IMR-90 (cell line): Measurements from ENCODE around the gene HES7. TPM values are rescaled to one million over a fixed set of nuclear protein-coding genes. Genes with fewer than 3 reads are reported as not detected.

Experiments used
- ATAC-seq: fragments of 200-7000 bp; cut with Tn5 transposase; 2 replicates; pipeline ENCODE4 v1.9.1; 2020; ENCODE audit warnings: low read depth, mild to moderate bottlenecking, moderate library complexity
- BruUV-seq: library from RNA; stranded (reverse); fragments of 400-500 nt; replicated peaks from 2 replicates; lab custom pipeline; 2021; lab: Mats Ljungman, UMichigan
- CTCF ChIA-PET: fragments of 300-600 bp; formaldehyde crosslinking; extraction: SDS; loops from one replicate; lab custom pipeline; 2021; ENCODE audit warnings: antibody characterized with exemption; lab: Yijun Ruan, JAX
- POLR2A ChIA-PET: fragments of 300-600 bp; sonication (Branson Sonifier 250); formaldehyde crosslinking; loops from one replicate; lab custom pipeline; 2022; ENCODE audit warnings: antibody characterized with exemption; ENCODE audit not compliant: unreplicated experiment; lab: Charles Lee
- DNase-seq: peaks from one replicate; pipeline ENCODE4 v3.0.0; 2013
- H2AFZ ChIP-seq: replicated peaks from 2 replicates; pipeline ENCODE3; 2013; ENCODE audit warnings: low read length, mild to moderate bottlenecking; ENCODE audit not compliant: poor library complexity
- H2AK5ac ChIP-seq: 2 replicates; pipeline ENCODE4 v1.6.1; 2013; ENCODE audit warnings: low read depth, low read length, inconsistent platforms
- H2AK9ac ChIP-seq: replicated peaks from 2 replicates; pipeline ENCODE3; 2013; ENCODE audit warnings: mild to moderate bottlenecking, low read depth, low read length, moderate library complexity; ENCODE audit not compliant: poor library complexity
- H2BK120ac ChIP-seq: 2 replicates; pipeline ENCODE4 v1.6.1; 2013; ENCODE audit warnings: low read depth, low read length, inconsistent platforms
- H2BK15ac ChIP-seq: 3 replicates; pipeline ENCODE4 v1.6.1; 2013; ENCODE audit warnings: low read depth, low read length, inconsistent platforms
- H2BK20ac ChIP-seq: 2 replicates; pipeline ENCODE4 v1.6.1; 2013; ENCODE audit warnings: low read depth, mild to moderate bottlenecking, inconsistent platforms, low read length, moderate library complexity
- H2BK5ac ChIP-seq: 2 replicates; pipeline ENCODE4 v1.6.1; 2013; ENCODE audit warnings: mild to moderate bottlenecking, low read depth, low read length, inconsistent platforms; ENCODE audit not compliant: poor library complexity, severe bottlenecking
- H3K14ac ChIP-seq: replicated peaks from 2 replicates; pipeline ENCODE4 v1.6.1; 2013; ENCODE audit warnings: low read depth, low read length, inconsistent platforms
- H3K18ac ChIP-seq: 2 replicates; pipeline ENCODE4 v1.6.1; 2013; ENCODE audit warnings: low read depth, low read length, control low read depth
- H3K23ac ChIP-seq: 2 replicates; pipeline ENCODE4 v1.6.1; 2013; ENCODE audit warnings: low read depth, low read length, inconsistent platforms
- H3K27ac ChIP-seq: 2 replicates; pipeline ENCODE4 v1.5.1; 2013; ENCODE audit warnings: mild to moderate bottlenecking, control low read depth, low read length; ENCODE audit not compliant: insufficient read depth
- H3K27me3 ChIP-seq: 2 replicates; pipeline ENCODE4 v1.6.1; 2013; ENCODE audit warnings: low read length; ENCODE audit not compliant: control insufficient read depth, insufficient read depth
- H3K36me3 ChIP-seq: 2 replicates; pipeline ENCODE4 v1.6.1; 2013; ENCODE audit warnings: low read length, mixed read lengths; ENCODE audit not compliant: control insufficient read depth, insufficient read depth
- H3K4ac ChIP-seq: 2 replicates; pipeline ENCODE4 v1.6.1; 2013; ENCODE audit warnings: low read depth, low read length, inconsistent platforms
- H3K4me1 ChIP-seq: 2 replicates; pipeline ENCODE4 v1.6.1; 2013; ENCODE audit warnings: low read length, mixed read lengths; ENCODE audit not compliant: control insufficient read depth, insufficient read depth
- H3K4me2 ChIP-seq: 2 replicates; pipeline ENCODE4 v1.6.1; 2013; ENCODE audit warnings: low read depth, mild to moderate bottlenecking, control low read depth, low read length, moderate library complexity
- H3K4me3 ChIP-seq: 2 replicates; pipeline ENCODE4 v1.5.1; 2013; ENCODE audit warnings: low read depth, mild to moderate bottlenecking, control low read depth, low read length, moderate library complexity; ENCODE audit not compliant: insufficient read depth
- H3K56ac ChIP-seq: 2 replicates; pipeline ENCODE4 v1.6.1; 2013; ENCODE audit warnings: low read length, inconsistent platforms; ENCODE audit not compliant: insufficient read depth; ENCODE audit errors: extremely low read depth
- H3K79me1 ChIP-seq, 2 experiments: 2 replicates each; pipeline ENCODE4 v1.6.1; 2013; ENCODE audit warnings: low read length in 2 of 2, inconsistent platforms in 1 of 2, low read depth in 1 of 2
- H3K9ac ChIP-seq: 2 replicates; pipeline ENCODE4 v1.6.1; 2013; ENCODE audit warnings: low read depth, low read length, control low read depth
- H3K9me1 ChIP-seq: 2 replicates; pipeline ENCODE4 v1.6.1; 2013; ENCODE audit warnings: low read length, inconsistent platforms; ENCODE audit not compliant: insufficient read depth
- H3K9me3 ChIP-seq: 2 replicates; pipeline ENCODE4 v1.6.1; 2013; ENCODE audit warnings: low read length; ENCODE audit not compliant: control insufficient read depth, insufficient read depth
- H4K20me1 ChIP-seq: 2 replicates; pipeline ENCODE4 v1.6.1; 2013; ENCODE audit warnings: low read length, inconsistent platforms; ENCODE audit not compliant: insufficient read depth
- H4K5ac ChIP-seq: 2 replicates; pipeline ENCODE4 v1.6.1; 2013; ENCODE audit warnings: mild to moderate bottlenecking, low read depth, low read length, control low read depth
- H4K8ac ChIP-seq, 2 experiments: 2 replicates each; pipeline ENCODE4 v1.6.1; 2013; ENCODE audit warnings: low read depth in 2 of 2, low read length in 2 of 2, control low read depth in 1 of 2, inconsistent platforms in 1 of 2
- H4K91ac ChIP-seq: 2 replicates; pipeline ENCODE4 v1.6.1; 2013; ENCODE audit warnings: low read depth, low read length, inconsistent platforms; ENCODE audit not compliant: insufficient read depth
- CHD1 ChIP-seq: IDR thresholded peaks from 2 replicates; pipeline ENCODE4 v1.6.1; 2012; ENCODE audit warnings: low read depth, low read length, improper control_type of control experiment
- MAZ ChIP-seq: IDR thresholded peaks from 2 replicates; pipeline ENCODE4 v1.6.1; 2012; ENCODE audit warnings: low read depth, mild to moderate bottlenecking, low read length, improper control_type of control experiment, moderate library complexity, borderline replicate concordance
- NFE2L2 ChIP-seq: fragments of 150-350 bp; IDR thresholded peaks from 2 replicates; pipeline ENCODE4 v1.6.1; 2016; ENCODE audit warnings: low read depth, mild to moderate bottlenecking, low read length
- SMC3 ChIP-seq: fragments of 150-350 bp; IDR thresholded peaks from 2 replicates; pipeline ENCODE4 v1.6.1; 2016; ENCODE audit warnings: low read depth, mild to moderate bottlenecking, antibody characterized with exemption, low read length, moderate library complexity
- WGBS, 2 experiments: methylation state at CpG; one replicate each; pipeline versions ENCODE4 v1.1.5 to v1.1.7; 2013; ENCODE audit warnings: missing lambda C conversion rate in 2 of 2; ENCODE audit not compliant: insufficient read length in 1 of 2; ENCODE audit errors: extremely low coverage in 2 of 2; 5-methylcytosine and 5-hydroxymethylcytosine counted together
- dilution Hi-C: fragments of 300-500 bp; cut with HindIII; formaldehyde crosslinking; loops from one replicate; pipeline ENCODE4 v1.14.3; 2018; ENCODE audit warnings: low sequenced_read_pairs; ENCODE audit not compliant: unreplicated experiment
- in situ Hi-C: fragments of 300-500 bp; cut with MboI; formaldehyde crosslinking; loops from 3 replicates; pipeline ENCODE4 v1.14.3; 2019; ENCODE audit warnings: low sequenced_read_pairs, inconsistent platforms, mixed read lengths
- intact Hi-C: fragments of 100-400 bp; cut with micrococcal nuclease; formaldehyde crosslinking; loops from 2 replicates; pipeline ENCODE4 v1.10.0; 2022
- polyA plus RNA-seq, 3 experiments: library from polyadenylated mRNA; depleted of rRNA; stranded (reverse); fragments of >200 nt; gene quantifications; 2 replicates each; pipeline ENCODE4 v1.2.3, GENCODE V29; 2012; ENCODE audit warnings: low replicate concordance in 1 of 3
- total RNA-seq: library from RNA; depleted of rRNA; stranded (reverse); fragments of >200 nt; gene quantifications from 2 replicates; pipeline ENCODE4 v1.2.3, GENCODE V29; 2012

Gene HES7
- total and polyA plus RNA-seq, 2 of the 4 experiments (the other 2 are of a cell fraction), result 0.43 TPM; not detected in 1

- DNase-seq, result peak; percentile 52
- peak; percentile 41 for ATAC-seq
- Histone ChIP-seq H2BK5ac (no peak overlapping the region), H3K4me3 (peak overlapping the region; percentile 79), H3K36me3 (no peaks in the 10 kb centered on the region), H3K18ac (no peak overlapping the region), H2AFZ (peak overlapping the region; percentile 90), H2BK20ac (no peak overlapping the region), H3K27ac (no peak overlapping the region), H3K4ac (no peak overlapping the region), H3K27me3 (no peaks in the 10 kb centered on the region), H3K79me1 (no peaks in the 10 kb centered on the region; a peak in 1 of 4 replicates), H3K9me1 (peaks cover 7% of the 10 kb centered on the region; the same call in 1 of the 2 replicates), H3K9me3 (no peaks in the 10 kb centered on the region), H4K91ac (no peak overlapping the region), H3K23ac (no peak overlapping the region), H2BK15ac (no peak overlapping the region), H2AK5ac (no peak overlapping the region), H4K5ac (no peak overlapping the region), H3K4me2 (peak overlapping the region; percentile 95), H3K9ac (peak overlapping the region; percentile 63; the same call in 1 of the 2 replicates), H4K8ac (no peak overlapping the region; a peak in 1 of 4 replicates), H2AK9ac (peak overlapping the region; percentile 5), H3K56ac (no peak overlapping the region), H3K14ac (no peak overlapping the region), H3K4me1 (peaks cover 8% of the 10 kb centered on the region), H4K20me1 (no peaks in the 10 kb centered on the region), H2BK120ac (no peak overlapping the region)
- in situ Hi-C loops (no loop called here), intact Hi-C loops (no loop called here), dilution Hi-C loops (no loop called here)
- ChIA-PET POLR2A (no interaction called here), CTCF (interaction anchor here (0.6 kb wide), 1 partner anchor 62 kb away, joined by 3 read pairs; no protein-coding TSS in a partner anchor)
- BruUV-seq, result no TSS peak
- TF ChIP-seq SMC3 (no peak), MAZ (peak; percentile 12; the same call in 1 of the 2 replicates), CHD1 (no peak), NFE2L2 (no peak)
- 2% methylated on average over 12 of the region's 45 CpGs; no CpG with 5 or more reads in 1 of the 2 experiments for WGBS, 2 experiments
Measured at GRCh38 chr17:8126491-8127066, 2.7 kb upstream of the HES7 start.
